ENCODE measurements around the gene NR1D1. TPM values are rescaled to one million over a fixed set of nuclear protein-coding genes. Genes with fewer than 3 reads are reported as not detected.

The NR1D1 gene
- polyA plus RNA-seq, 1 experiment: 0.62 TPM

DNA sequence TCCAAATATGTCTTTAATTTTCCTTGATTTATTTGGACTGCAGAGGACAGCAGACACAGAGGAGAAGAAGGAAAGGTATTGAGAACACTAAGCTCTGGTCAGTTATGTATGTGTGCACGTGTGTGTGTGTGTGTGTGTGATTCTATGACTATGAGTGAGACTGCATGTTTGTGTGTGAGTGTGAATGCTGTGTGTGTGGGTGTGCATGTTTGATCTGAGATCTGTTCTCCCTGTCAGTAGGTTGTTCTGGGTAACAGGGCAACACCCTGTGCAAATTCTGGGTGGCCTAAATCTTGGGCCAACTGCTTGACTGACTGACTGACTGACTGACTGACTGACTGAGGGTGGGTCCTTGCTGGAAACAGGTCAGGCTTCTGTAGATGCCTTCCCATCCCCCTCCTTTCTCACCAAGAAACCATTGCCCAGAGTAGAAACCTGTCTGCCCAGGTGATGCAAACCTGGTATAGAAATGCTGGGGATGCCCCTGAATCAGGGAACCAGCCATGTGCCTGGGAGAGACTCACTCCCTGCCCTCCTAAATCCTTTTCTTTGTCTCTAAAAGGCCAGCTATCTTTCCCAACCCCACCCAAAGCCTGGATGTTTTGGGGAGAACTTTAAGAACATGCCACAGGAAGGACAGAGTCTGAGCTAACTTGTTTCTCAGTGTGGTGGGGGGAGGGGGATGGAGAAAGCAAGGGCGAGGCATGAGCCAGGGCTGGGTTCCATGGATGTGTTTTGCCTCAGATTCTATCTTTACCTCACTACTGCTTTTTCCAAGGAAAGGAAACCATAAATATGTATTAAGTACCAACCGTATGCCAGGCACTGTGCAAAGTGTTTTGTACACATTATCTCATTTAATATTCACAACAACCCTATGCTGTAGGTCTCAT lies 4.5 kb upstream of the NR1D1 start:
- DNase-seq (ENCODE audit: low read depth, low spot score): no peak
- POLR2A ChIA-PET: no interaction called here

GRCh38 chr17:40103688-40104087 lies 3.3 kb upstream of the NR1D1 start:
- TF ChIP-seq, protein P1, sequence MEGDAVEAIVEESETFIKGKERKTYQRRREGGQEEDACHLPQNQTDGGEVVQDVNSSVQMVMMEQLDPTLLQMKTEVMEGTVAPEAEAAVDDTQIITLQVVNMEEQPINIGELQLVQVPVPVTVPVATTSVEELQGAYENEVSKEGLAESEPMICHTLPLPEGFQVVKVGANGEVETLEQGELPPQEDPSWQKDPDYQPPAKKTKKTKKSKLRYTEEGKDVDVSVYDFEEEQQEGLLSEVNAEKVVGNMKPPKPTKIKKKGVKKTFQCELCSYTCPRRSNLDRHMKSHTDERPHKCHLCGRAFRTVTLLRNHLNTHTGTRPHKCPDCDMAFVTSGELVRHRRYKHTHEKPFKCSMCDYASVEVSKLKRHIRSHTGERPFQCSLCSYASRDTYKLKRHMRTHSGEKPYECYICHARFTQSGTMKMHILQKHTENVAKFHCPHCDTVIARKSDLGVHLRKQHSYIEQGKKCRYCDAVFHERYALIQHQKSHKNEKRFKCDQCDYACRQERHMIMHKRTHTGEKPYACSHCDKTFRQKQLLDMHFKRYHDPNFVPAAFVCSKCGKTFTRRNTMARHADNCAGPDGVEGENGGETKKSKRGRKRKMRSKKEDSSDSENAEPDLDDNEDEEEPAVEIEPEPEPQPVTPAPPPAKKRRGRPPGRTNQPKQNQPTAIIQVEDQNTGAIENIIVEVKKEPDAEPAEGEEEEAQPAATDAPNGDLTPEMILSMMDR (IDR thresholded peaks at IDR 0.05; ENCODE audit: low read depth, low read length): no peak
- ChIA-PET POLR2A (interaction anchor here (0.8 kb wide), 1 partner anchor 17 kb away, joined by 3 read pairs; no protein-coding TSS in a partner anchor), CTCF (interaction anchor here (1.3 to 1.6 kb wide), 2 partner anchors 9 to 29 kb away, joined by 3 to 14 read pairs; no protein-coding TSS in a partner anchor)
- DNase-seq (ENCODE audit: low read depth, low spot score): no peak
- H3K9me3 ChIP-seq (ENCODE audit: control insufficient read depth, insufficient read depth, low read length): no peaks in the 10 kb centered on the region; the same call in 1 of the 2 replicates
- H3K27me3 ChIP-seq (ENCODE audit: control insufficient read depth, insufficient read depth, low read length): no peaks in the 10 kb centered on the region
- H3K27ac ChIP-seq (ENCODE audit: low read depth, low read length): no peak overlapping the region
- no peak overlapping the region for H3K4me3 ChIP-seq (ENCODE audit: low read depth, low read length)

More for the DNA sequence above, 4.5 kb upstream of the NR1D1 start:
- H3K27ac ChIP-seq (ENCODE audit: low read depth, low read length): no peak overlapping the region
- H3K9me3 ChIP-seq (ENCODE audit: control insufficient read depth, insufficient read depth, low read length): no peaks in the 10 kb centered on the region; the same call in 1 of the 2 replicates
- no peak overlapping the region for H3K4me3 ChIP-seq (ENCODE audit: low read depth, low read length)
- CTCF ChIA-PET: no interaction called here
- H3K27me3 ChIP-seq (ENCODE audit: control insufficient read depth, insufficient read depth, low read length): no peaks in the 10 kb centered on the region
- TF ChIP-seq, protein P1 (IDR thresholded peaks at IDR 0.05; ENCODE audit: low read depth, low read length): no peak

DNA sequence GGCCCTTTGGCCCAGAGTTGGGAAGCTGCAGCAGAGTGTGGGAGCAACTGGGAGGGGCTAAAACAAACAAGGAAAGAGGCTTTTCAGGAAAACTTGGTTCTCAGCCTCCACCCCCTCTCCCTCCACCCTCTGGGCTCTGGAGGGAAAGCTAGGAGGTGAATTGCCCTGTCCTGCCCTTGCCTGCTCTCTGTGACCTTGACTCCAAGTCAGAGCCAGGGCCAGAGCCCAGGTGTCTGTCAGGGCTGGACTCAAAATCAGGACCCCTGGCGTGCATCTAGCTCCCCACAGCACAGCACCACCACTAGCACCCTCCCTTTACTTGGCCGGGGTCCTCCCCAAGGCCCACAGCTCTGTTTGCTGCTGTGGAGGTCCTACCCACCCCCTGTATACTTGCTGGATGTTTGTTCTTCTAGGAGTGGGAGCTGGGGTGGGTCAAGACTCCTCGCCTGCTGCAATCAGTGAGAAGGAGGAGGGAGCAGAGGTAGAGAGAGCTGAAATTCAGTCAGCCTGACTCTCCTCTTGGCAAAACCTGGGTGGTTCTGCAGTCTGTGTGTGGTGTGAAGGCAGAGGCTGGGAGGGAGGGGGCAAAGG lies 2.8 kb upstream of the NR1D1 start:
- TF ChIP-seq, protein P1 (IDR thresholded peaks at IDR 0.05; ENCODE audit: low read depth, low read length): no peak
- Histone ChIP-seq H3K27ac (ENCODE audit: low read depth, low read length) (no peak overlapping the region), H3K4me3 (ENCODE audit: low read depth, low read length) (no peak overlapping the region), H3K9me3 (ENCODE audit: control insufficient read depth, insufficient read depth, low read length) (no peaks in the 10 kb centered on the region; the same call in 1 of the 2 replicates), H3K27me3 (ENCODE audit: control insufficient read depth, insufficient read depth, low read length) (no peaks in the 10 kb centered on the region)
- no peak for DNase-seq (ENCODE audit: low read depth, low spot score)
- POLR2A ChIA-PET: interaction anchor here (0.7 to 0.8 kb wide), 2 partner anchors 18 to 1791 kb away, joined by 3 to 4 read pairs; no protein-coding TSS in a partner anchor
- CTCF ChIA-PET: interaction anchor here (1.3 to 1.6 kb wide), 2 partner anchors 9 to 28 kb away, joined by 3 to 14 read pairs; no protein-coding TSS in a partner anchor

DNA sequence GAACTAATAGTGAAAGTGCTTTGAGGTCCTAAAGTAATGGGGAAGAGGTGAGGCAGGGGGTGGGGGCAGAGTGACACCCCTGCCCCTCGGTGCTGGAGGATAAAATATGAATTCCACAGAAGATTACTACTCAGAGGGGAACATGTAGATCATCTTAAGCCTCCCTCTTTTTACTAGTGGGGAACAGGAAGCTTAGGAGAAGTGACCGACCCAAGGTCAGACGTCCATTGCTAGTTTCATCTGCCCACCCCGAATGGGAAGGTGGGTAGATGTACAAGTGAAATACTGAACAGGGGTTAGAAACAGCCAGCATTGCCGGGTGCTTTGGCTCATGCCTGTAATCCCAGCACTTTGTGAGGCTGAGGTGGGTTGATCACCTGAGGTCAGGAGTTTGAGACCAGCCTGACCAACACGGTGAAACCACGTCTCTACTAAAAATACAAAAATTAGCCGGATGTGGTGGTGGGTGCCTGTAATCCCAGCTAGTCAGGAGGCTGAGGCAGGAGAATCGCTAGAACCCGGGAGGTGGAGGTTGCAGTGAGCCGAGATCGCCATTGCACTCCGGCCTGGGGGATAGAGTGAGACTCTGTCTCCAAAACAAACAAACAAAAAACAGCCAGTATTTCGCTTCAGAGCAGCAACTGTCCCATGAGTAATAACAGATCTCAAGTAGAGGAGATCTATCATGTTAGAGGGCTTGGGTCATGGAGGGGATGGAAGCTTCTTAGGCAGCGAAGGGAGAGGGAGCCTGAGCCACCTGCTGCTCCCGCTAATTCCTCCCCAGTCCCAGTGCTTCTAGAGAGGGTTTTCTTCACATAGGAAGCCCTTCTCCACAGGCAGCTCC lies 1.2 kb upstream of the NR1D1 start:
- CTCF ChIA-PET: interaction anchor here (1.0 to 4.2 kb wide), 3 partner anchors 10 to 63 kb away, joined by 3 to 62 read pairs (median 12); no protein-coding TSS in a partner anchor
- TF ChIP-seq, protein P1 (IDR thresholded peaks at IDR 0.05; ENCODE audit: low read depth, low read length): no peak
- POLR2A ChIA-PET: interaction anchor here (0.6 to 3.7 kb wide), 9 partner anchors 7 to 83 kb away, joined by 3 to 58 read pairs (median 5); partner anchors contain the start of gene MED24
- peak overlapping the region; percentile 87 for H3K27ac ChIP-seq (ENCODE audit: low read depth, low read length)
- no peaks in the 10 kb centered on the region; the same call in 1 of the 2 replicates for H3K9me3 ChIP-seq (ENCODE audit: control insufficient read depth, insufficient read depth, low read length)
- no peaks in the 10 kb centered on the region for H3K27me3 ChIP-seq (ENCODE audit: control insufficient read depth, insufficient read depth, low read length)
- no peak for DNase-seq (ENCODE audit: low read depth, low spot score)
- no peak overlapping the region for H3K4me3 ChIP-seq (ENCODE audit: low read depth, low read length)

All from AG04450 (cell line).